GM12874 (cell line): ENCODE measurements around the gene SGSH.

ENCODE experiments used
- TF ChIP-seq, protein P1 (sequence below): IDR thresholded peaks from 2 replicates; pipeline ENCODE4 v1.5.1; 2011; ENCODE audit warnings: low read depth, mild to moderate bottlenecking, control low read depth, low read length, moderate library complexity; ENCODE audit not compliant: insufficient read depth

SGSH gene

GRCh38 chr17:80223142-80223815 lies 3.1 kb upstream of the SGSH start:
- TF ChIP-seq, protein P1, sequence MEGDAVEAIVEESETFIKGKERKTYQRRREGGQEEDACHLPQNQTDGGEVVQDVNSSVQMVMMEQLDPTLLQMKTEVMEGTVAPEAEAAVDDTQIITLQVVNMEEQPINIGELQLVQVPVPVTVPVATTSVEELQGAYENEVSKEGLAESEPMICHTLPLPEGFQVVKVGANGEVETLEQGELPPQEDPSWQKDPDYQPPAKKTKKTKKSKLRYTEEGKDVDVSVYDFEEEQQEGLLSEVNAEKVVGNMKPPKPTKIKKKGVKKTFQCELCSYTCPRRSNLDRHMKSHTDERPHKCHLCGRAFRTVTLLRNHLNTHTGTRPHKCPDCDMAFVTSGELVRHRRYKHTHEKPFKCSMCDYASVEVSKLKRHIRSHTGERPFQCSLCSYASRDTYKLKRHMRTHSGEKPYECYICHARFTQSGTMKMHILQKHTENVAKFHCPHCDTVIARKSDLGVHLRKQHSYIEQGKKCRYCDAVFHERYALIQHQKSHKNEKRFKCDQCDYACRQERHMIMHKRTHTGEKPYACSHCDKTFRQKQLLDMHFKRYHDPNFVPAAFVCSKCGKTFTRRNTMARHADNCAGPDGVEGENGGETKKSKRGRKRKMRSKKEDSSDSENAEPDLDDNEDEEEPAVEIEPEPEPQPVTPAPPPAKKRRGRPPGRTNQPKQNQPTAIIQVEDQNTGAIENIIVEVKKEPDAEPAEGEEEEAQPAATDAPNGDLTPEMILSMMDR, result no peak

DNA sequence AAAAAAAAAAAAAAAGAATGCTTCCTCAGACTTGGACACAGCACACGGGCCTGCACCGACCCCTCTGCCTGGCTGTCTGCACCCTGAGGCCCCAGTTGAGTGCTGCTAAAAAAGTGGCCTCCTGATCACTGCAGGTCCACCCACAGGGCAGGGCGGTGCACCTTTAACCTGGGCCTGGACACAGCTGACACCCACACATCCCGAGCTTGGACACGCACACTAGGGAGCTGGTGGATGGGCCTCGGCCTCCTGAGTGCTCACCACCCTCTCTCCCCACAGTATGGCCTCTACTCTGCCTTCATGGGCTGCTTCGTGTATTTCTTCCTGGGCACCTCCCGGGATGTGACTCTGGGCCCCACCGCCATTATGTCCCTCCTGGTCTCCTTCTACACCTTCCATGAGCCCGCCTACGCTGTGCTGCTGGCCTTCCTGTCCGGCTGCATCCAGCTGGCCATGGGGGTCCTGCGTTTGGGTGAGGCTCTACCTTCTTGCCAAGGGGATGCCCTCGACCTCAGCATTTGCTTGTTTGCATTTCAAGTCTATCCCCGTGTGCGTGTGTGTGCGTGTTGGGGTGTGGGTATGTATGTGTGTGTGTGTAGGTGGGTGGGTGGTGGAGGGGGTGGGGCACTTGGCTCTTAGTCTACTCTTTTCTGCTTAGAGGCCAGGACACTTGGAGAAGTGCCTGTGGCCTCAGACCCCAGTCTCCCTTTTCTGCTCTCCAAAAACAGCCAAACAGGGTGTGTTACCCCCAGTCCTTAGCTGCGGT lies 2.4 kb upstream of the SGSH start:
- TF ChIP-seq, protein P1, result no peak

- TF ChIP-seq, protein P1, result no peak
These were observed 1.4 kb upstream of the SGSH start for GRCh38 chr17:80221351-80222105.

GRCh38 chr17:80220736-80221215 lies 643 bp upstream of the SGSH start:
- TF ChIP-seq, protein P1, result no peak

GRCh38 chr17:80219763-80220053 lies 425 bp downstream of the SGSH start:
- TF ChIP-seq, protein P1, result no peak

GRCh38 chr17:80219013-80219762 lies 945 bp downstream of the SGSH start:
- TF ChIP-seq, protein P1, result no peak
